HPDE6-E6E7 (cell line): Measurements from ENCODE around the gene IQGAP1.
"Not testable (repeated sequence)": the region's sequence is repeated elsewhere in the genome, so short reads cannot be mapped to it uniquely, and the experiment has no call there.

Experiments used
- DNase-seq: peaks from one replicate; pipeline ENCODE4 v3.0.0; 2011; ENCODE audit warnings: missing footprints; ENCODE audit errors: extremely low spot score

Gene IQGAP1

GRCh38 chr15:90411176-90411575 lies 23.1 kb downstream of the IQGAP1 start:
- DNase-seq = no peak

GRCh38 chr15:90412356-90413194 lies 24.5 kb downstream of the IQGAP1 start:
- DNase-seq = peak; percentile 72

- DNase-seq = no peak
Observed at GRCh38 chr15:90413411-90414379, 25.7 kb downstream of the IQGAP1 start.

DNA sequence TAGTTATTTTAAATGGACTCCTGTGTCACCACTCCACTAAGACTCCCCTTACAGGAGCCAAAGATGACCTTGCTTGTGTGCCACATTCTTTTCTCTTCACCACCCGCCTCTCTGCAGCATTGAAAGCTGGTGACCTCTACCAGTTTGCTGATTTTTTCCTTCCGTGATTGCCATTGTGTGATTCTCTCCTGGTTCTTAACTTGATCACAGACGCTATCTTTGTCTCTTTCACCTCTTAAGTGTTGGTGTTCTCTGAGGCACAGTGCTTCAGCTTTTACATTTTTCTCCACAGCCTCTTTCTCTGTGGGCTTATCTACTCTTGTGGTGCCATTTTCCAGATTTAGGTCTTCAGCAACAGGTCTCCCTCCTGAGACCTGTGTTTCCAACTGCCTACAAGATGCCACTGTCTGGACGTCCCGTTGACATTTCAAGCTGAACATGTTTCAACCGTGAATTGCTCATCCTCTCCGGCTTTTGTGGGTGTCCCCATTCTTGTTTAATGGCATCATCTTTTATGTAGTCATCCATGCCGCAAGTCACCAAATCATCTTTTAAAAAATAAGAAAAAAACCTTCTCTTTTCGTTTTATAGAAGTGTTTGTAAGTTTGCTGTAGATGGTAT lies 26.5 kb downstream of the IQGAP1 start:
- DNase-seq = no peak

DNA sequence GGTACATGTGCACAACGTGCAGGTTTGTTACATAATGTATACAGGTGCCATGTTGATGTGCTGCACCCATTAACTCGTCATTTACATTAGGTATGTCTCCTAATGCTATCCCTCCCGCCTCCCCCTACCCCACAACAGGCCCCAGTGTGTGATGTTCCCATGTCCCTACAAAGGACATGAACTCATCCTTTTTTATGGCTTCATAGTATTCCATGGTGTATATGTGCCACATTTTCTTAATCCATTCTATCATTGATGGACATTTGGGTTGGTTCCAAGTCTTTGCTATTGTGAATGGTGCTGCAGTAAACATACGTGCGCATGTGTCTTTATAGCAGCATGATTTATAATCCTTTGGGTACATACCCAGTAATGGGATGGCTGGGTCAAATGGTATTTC lies 28.0 kb downstream of the IQGAP1 start:
- not testable (repeated sequence) for DNase-seq

DNA sequence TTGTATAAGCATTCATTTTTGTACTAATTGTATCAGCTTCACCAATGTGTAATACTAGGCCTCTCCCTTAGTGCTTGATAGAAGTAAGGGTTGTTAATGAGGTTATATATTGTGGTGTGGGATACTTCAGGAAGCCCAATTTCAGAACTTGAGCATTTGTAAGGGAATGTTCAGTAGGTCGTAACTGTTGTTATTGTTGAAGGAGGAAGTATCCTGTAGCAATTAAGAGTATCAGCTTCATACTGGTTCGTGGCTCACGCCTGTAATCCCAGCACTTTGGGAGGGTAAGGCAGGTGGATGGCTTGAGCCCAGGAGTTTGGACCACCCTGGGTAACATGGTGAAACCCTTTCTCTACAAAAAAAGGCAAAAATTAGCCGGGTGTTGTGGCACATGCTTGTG lies 30.6 kb downstream of the IQGAP1 start:
- DNase-seq = no peak

DNA sequence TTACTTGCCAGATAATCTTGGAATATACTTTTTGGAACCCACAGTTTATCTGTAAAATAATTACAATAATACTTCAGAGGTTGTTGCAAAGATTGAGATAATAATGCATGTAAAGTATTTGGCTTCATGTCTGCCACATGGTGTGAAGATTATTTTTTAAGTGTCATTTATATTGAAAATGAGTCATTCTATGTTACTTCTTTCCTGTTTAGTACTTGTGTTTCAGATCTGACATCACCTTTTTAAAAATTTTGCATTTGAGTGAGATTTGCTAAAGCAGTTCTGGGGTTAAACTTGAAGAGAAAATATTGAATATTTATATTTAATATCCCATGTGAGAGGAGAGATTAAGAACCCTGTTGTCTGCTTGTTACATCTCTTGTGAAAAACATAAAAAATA lies 31.2 kb downstream of the IQGAP1 start:
- no peak for DNase-seq

GRCh38 chr15:90419738-90420406 lies 31.8 kb downstream of the IQGAP1 start:
- DNase-seq = no peak

DNA sequence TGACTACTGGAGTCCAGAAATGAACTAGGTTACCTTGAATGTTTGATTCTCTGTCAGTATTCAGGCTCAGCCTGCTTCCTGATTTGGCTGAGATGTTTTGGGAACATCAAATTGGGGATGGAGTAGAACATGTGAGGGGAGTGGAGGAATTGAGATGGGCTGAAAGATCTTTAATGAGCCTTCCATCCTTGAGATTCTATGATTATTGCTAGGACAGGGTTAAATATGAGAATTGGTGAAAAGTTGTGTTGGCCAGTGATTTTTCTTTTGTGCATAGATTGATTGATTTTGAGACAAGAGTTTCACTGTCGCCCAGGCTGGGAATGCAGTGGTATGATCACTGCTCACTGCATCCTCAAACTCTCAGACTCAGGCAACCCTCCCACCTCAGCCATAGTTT lies 32.4 kb downstream of the IQGAP1 start:
- DNase-seq = no peak

- no peak for DNase-seq
Observed at GRCh38 chr15:90421527-90421926, 33.5 kb downstream of the IQGAP1 start.

GRCh38 chr15:90422043-90422442 lies 34.0 kb downstream of the IQGAP1 start:
- DNase-seq = no peak

DNA sequence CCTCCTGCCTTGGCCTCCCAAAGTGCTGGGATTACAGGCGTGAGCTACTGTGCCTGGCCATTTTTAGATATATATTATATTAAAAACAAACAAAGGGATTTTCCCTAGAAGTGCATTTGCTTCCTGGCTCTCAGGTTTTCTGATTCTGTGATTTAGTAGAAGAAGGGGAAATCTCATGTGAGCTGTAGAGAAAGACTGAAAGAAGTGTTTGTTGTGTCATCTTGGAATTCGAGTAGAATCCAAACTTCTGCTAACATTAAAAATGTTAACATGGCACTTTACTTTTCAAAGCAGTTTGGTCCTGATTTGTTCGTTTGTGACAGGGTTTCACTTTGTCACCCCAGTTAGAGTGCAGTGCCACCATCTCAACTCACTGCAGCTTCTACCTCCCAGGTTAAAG lies 34.9 kb downstream of the IQGAP1 start:
- DNase-seq = no peak

DNA sequence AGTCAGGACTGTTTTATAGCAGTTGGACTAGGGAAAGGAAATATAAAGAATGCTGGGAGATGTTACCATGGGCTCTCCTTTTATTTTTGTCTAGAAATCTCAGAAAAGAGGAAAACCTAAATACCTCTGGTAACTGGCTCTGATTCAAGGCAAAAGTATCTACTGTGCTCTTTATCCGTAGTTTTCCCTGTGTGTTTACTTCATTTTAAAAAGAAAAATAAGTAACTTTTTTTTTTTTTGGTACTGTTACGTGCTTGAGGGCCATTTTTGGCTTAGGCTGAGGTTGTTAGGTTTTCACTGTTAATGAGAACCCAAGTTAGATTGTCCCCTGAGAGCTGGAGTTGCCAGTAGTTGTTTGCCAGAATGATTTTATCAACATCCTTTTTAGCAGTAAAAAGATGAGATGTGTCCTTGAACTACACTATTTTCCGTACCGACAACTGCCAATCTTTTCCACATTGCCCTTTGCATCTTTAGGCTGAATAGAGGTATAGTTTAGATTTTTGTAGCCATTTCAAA lies 35.8 kb downstream of the IQGAP1 start:
- DNase-seq = no peak

DNA sequence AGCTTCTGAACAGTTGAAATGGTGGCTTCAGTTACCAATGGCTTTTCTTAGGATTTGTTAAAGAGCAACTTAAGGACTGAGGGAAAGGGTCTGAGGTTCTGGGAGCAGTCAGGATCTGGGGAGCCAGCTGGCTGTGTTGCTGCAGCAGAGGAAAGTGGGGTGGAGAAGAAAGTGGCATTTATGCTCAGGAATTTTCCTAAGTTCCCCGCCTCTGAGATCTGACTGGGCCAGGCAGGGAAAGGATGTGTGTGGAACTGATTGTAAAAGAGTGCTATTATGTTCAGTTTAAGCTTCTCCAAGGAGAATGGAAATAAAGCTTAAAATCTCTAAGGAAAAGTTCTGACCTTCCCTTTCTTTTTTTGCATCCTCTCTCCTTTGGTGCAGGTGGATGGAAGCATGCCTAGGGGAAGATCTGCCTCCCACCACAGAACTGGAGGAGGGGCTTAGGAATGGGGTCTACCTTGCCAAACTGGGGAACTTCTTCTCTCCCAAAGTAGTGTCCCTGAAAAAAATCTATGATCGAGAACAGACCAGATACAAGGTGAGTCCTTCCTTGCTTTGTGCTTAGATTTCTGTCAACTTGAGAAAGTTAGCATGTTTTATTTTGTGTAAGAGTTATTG lies 37.8 kb downstream of the IQGAP1 start:
- no peak for DNase-seq

DNA sequence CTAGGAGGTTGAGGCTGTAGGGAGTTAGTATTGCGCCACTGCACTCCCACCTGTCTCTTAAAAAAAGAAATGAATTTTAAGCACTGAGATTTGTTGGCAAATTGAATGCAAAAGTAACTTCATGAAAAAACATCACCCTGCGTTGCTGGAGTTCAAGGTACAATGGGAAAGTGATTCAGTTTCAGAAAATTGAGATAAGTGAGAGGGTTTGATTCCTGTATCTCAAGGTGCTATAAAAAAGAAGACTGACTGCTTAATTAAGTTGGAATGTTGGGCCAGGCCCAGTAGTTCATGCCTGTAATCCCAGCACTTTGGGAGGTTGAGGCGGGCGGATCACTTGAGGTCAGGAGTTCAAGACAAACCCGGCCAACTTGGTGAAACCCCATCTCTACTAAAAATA lies 39.1 kb downstream of the IQGAP1 start:
- DNase-seq = no peak

- DNase-seq = no peak
Observed at GRCh38 chr15:90432253-90432652, 44.2 kb downstream of the IQGAP1 start.

DNA sequence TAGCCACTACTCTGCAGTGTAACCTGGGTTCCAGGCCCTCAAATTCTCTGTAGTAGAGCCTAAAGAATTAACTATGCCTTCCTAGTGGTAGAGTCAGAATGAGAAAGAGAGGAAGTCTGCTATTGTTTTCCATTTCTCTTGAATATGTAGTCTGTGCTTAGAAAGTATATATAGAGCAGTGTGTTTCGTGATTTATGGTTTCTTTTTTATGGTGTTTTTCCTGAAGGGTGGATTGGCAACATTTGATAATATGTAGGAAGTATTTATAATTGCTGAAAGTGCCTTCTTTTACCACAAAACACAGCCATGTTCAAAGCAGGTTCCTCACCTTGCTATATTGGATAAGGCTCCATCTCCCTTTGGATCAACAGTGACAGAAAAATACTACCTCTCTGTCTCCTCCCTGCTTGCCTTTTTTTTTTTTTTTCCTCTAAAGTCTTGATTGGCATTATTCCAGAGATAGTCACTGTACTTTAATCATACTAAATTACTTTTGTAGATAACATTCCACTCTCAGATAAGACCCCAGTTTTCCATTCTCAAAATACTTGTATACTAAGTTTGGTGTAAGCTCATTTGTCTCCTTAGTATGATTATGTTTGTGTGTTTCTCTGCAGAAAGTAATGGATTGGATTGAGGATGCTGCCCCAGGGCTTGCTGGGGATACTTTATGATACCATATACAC lies 47.8 kb downstream of the IQGAP1 start:
- no peak for DNase-seq

GRCh38 chr15:90436952-90437351 lies 48.9 kb downstream of the IQGAP1 start:
- DNase-seq = no peak

DNA sequence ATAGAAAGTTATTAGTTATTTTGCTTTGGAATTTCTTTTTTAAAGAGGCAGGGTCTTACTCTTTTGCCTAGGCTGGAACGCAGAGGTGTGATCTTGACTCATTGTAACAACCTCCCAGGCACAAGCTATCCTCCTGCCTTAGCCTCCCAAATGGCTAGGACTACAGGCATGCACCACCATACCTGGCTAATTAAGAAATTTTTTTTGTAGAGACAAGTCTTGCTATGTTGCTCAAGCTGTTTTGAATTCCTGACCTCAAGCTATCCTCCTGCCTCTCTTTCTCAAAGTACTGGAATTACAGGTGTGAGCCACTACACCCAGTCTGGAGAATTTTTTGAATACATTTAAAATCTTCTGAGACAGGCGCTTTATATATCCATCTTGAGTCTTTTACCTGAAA lies 49.5 kb downstream of the IQGAP1 start:
- DNase-seq = no peak

DNA sequence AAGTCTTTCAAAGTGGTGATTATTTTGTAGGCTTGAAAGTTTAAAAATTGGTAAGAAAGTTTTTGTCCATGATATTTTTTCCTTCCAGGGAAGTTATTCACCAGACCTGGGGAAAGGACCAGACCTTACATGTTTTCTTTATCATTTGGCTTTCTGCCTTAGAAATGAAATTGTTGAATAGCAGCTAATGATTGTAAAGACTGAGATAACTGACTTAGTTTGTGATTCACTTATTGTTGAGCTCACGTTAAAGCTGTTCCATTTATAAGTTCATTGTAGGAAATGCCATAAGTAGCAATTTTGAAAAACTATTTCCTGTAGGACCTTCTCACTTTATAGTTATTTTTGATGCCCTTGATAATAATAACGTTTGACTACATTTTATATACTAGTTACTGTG lies 51.9 kb downstream of the IQGAP1 start:
- DNase-seq = no peak
